ENCODE results near the gene OBSCN.

OBSCN gene

DNA sequence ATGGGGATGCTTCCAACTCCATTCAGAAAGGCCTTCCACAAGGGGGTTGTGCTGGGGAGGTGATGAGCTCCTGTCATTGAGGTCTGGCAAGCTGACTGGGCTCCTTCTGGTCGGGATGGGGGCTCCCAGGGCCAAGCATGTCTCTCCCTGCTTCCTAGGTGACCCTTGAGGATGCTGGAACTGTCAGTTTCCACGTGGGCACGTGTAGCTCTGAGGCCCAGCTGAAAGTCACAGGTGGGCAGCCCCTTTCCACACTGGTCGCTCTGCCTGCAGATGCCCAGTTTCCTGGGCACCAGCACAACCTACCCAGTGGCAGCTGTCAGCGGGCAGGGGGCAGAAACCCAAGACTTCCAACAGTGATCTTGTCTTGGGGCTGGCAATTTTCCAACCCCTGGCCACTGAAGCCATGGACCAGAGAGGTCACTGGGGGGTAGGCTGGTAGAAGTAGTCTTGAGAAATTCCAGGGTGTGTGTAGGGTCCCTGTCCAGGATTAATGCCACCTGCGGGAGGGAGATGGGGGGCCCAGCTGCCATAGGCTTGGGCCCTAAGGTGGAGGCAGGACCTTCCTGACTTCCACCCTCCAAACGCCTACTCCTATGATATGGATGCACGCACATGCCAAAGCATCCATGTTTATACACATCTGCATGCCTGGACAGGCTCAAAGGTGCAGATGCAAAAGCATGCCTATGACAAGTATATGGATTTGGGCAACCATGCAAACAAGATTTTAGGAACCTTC lies 101.7 kb downstream of the OBSCN start:
- no peak for DNase-seq (ENCODE audit: low spot score)

DNA sequence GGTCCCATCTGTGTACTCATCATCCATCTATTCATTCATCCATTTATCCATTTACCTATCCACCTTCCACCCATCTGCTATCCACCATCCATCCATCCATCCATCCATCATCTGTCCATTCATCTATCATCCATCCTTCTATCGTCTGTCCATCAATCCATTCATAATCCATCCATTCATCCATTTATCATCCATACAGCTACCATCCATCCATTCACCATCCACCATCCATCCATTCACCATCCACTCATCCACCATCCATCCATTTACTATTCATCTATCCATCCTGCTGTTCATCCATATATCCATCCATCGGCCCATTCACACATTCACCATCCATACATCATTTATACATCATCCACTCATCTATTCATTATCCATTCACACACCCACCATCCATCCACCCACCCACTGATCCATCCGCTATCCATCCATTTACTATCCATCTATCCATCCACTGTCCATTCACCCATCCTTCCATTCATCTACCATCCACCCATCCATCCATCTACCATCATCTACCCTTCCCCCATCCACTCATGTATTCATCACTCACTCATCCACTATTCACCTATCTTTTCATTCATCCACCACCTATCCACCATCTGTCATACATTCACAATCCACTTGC lies 102.4 kb downstream of the OBSCN start:
- no peak for DNase-seq (ENCODE audit: low spot score)

- DNase-seq (ENCODE audit: low spot score), result no peak
Measured at GRCh38 chr1:228311091-228311490, 103.2 kb downstream of the OBSCN start.

DNA sequence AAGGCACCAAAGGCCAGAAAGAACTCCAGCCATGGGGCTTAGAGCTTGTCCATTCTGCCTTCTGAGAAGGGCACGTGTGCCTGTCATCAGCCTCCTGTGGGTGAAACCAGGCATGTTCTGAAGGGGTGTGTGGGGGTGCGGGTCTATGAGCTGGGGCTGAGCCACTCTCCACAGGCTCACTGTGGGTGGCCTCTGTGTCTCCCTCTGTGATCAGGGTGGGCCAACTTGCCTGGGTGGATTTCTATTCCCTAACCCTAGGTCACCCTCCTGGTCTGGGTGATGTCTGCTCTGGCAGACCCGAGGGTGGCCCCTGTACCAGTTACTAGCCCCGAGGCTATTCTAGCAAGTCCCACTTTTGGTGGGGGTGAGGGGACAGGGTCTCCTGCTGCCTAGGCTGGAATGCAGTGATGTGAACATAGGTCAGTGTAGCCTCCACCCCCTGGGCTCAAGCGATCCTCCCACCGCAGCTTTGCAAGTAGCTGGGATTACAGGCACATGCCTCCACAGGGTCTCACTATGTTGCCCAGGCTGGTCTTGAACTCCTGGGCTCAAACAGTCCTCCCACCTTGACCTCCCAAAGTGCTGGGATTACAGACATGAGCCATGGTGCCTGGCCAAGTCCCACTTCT lies 104.4 kb downstream of the OBSCN start:
- no peak for DNase-seq (ENCODE audit: low spot score)

DNA sequence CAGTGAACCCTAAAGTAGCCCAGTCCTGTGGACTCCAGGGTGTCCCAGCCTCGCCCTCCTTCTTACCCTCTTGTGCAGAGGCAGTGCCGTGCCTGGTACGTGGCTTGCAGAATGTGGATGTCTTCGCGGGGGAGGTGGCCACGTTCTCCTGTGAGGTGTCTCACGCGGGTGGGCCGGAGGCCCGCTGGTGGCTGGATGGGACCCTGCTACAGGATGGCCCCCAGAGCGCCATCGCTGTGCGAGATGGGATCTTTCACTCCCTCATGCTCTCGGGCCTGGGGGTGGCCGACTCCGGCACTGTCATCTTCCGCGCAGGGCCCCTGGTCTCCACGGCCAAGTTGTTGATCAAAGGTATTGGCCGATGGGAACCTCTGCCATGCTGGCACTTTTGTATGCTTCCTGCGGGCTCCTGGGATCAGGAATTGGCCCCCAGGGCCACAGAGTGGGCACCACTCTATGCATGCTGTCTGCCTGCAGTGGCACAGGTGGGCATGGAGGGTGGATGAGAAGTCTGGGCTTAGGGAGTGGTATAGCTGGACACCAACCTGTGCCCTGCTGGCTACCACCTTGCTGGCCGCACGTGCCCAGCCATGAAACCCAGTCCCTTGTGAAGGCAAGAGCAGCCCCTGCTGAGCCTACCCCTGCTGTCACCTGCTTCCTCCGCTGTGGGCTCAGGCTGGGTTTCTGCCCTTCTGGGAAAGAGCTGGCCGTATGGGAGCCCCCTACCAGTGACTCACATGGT lies 105.9 kb downstream of the OBSCN start:
- no peak for DNase-seq (ENCODE audit: low spot score)

GRCh38 chr1:228314315-228314657 lies 106.4 kb downstream of the OBSCN start:
- no peak for DNase-seq (ENCODE audit: low spot score)

DNA sequence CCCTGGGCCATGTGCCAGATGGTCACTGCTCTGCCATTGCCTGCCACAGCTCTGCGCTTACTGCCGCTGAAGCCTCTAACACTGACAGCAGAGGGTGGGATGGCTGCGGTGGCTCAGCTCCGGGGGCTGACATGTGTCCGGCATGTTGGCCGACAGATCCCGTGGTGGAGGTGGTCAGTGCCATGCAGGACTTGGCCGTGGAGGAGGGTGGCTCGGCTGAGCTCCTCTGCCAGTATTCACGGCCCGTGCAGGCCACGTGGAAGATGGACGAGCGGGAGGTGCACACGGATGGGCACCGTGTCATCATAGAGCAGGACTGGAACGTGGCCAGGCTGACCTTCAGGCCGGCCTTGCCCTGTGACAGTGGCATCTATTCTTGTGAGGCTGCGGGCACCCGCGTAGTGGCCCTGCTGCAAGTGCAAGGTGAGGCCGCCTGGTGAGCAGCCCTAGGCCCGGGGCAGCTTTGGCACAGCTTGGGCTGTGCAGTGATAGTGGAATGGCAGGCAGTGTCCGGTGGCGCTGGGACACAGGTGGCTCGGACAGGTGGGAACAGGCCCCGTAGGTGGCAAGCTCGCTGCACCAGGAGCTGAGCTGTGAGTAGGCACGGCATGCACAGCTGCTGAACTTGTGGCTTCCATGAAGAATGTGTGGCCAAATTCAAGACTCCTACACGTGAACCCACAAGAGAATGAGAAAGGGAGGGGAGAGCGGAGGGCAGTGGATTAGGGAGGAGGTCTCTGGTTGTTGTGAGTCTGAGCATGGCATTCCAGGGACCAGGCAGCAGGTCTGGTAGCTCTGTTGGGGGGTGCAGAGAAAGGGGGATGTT lies 107.0 kb downstream of the OBSCN start:
- DNase-seq (ENCODE audit: low spot score), result no peak

GRCh38 chr1:228315484-228315944 lies 107.7 kb downstream of the OBSCN start:
- no peak for DNase-seq (ENCODE audit: low spot score)

DNA sequence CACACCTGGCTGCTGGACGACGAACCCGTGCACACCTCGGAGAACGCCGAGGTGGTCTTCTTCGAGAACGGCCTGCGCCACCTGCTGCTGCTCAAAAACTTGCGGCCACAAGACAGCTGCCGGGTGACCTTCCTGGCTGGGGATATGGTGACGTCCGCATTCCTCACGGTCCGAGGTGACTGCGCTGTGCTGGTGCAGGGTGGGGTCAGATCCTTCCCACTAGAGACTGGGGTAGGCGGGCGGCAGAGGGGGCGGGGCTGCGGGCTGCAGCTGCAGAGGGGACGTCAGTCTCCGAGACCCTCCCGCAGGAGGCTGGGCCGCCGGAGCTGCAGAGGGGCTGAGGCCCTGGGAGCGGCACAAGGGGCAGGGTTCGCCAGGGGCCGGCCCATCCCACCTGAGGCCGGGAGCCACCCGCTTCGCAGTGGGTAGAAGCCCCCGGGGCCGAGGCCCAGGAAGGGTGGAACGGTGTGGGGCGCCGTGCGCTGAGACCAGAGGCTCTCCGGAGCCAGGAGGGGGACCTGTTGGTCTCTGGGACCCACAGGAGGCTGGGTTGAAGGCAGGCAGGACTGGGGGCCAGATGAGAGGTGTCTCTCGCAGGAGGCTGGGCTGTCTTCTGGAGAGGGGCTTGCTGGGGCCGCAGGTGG lies 108.2 kb downstream of the OBSCN start:
- no peak for DNase-seq (ENCODE audit: low spot score)

DNA sequence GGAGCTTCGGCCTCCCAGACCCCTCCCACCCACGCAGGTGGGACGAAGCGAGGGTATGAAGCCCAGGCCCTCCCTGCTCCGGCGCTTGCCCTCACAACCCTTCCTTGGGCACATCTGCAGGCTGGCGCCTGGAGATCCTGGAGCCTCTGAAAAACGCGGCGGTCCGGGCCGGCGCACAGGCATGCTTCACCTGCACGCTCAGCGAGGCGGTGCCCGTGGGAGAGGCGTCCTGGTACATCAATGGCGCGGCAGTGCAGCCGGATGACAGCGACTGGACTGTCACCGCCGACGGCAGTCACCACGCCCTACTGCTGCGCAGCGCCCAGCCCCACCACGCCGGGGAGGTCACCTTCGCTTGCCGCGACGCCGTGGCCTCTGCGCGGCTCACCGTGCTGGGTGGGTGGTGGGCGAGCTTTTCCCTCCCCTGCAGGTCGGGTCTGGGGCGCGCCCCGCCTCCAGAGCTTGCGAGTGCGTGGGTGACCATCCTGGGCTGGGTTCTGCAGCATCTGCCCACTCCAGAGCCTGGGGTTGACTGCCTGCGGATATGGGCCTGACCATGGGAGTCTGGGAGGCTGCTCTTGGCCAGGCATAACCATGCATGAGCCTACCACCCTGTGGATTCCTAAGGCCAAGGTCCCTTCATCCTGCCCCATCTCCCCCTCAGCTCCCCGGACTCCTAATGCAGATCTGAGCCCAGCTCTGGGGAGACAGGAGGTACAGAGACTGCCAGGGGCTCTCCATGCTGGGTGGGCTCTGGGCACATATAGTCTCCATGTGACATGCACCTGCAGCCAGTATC lies 108.9 kb downstream of the OBSCN start:
- no peak for DNase-seq (ENCODE audit: low spot score)

- DNase-seq (ENCODE audit: low spot score), result no peak
Measured at GRCh38 chr1:228317411-228317828, 109.6 kb downstream of the OBSCN start.

GRCh38 chr1:228317891-228318810 lies 110.3 kb downstream of the OBSCN start:
- no peak for DNase-seq (ENCODE audit: low spot score)

DNA sequence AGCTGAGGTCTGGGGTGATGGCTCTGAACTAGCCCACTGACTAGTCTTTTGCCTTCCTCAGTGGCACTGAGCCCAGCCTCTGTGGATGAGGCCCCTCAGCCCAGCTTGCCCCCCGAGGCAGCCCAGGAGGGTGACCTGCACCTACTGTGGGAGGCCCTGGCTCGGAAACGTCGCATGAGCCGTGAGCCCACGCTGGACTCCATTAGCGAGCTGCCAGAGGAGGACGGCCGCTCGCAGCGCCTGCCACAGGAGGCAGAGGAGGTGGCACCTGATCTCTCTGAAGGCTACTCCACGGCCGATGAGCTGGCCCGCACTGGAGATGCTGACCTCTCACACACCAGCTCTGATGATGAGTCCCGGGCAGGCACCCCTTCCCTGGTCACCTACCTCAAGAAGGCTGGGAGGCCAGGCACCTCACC lies 111.0 kb downstream of the OBSCN start:
- no peak for DNase-seq (ENCODE audit: low spot score)

GRCh38 chr1:228319352-228320088 lies 111.7 kb downstream of the OBSCN start:
- no peak for DNase-seq (ENCODE audit: low spot score)

GRCh38 chr1:228320394-228320793 lies 112.5 kb downstream of the OBSCN start:
- no peak for DNase-seq (ENCODE audit: low spot score)

DNA sequence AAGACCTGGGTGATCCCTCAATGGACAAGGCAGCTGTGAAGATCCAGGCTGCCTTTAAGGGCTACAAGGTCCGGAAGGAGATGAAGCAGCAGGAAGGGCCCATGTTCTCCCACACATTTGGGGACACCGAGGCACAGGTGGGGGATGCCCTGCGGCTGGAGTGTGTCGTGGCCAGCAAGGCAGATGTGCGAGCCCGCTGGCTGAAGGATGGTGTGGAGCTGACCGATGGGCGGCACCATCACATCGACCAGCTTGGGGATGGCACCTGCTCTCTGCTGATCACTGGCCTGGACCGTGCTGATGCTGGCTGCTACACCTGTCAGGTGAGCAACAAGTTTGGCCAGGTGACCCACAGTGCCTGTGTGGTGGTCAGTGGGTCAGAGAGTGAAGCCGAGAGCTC lies 113.6 kb downstream of the OBSCN start:
- DNase-seq (ENCODE audit: low spot score), result no peak

DNA sequence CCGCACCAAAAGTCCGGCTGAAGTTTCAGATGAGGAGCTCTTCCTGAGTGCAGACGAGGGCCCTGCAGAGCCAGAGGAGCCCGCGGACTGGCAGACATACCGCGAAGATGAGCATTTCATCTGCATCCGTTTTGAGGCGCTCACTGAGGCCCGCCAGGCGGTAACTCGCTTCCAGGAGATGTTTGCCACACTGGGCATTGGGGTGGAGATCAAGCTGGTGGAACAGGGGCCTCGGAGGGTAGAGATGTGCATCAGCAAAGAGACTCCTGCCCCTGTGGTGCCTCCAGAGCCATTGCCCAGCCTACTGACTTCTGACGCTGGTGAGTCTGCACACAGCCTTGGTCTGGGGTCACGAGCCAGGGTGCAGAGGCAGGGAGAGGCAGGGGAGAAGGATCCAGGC lies 114.1 kb downstream of the OBSCN start:
- DNase-seq (ENCODE audit: low spot score), result no peak

DNA sequence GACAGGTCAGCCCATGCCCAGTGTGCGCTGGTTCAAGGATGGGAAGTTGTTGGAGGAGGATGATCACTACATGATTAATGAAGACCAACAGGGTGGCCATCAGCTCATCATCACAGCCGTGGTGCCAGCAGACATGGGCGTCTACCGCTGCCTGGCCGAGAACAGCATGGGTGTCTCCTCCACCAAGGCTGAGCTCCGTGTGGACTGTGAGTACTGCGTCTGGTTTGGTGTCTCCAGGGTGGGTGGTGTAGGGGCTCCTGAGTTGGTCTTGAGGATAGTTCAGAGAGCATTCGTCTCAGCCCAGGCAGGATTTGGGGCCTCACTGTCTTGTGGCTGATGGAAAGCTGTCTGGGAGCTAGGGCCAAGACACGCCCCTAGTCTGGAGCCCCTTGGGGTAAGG lies 115.6 kb downstream of the OBSCN start:
- DNase-seq (ENCODE audit: low spot score), result no peak

GRCh38 chr1:228325267-228325666 lies 117.4 kb downstream of the OBSCN start:
- no peak for DNase-seq (ENCODE audit: low spot score)

Data from kidney capillary endothelial cell (primary cell).